CD8-positive, alpha-beta memory T cell (primary cell): ENCODE data around the gene TBC1D22A. TPM values are rescaled to one million over a fixed set of nuclear protein-coding genes. Genes with fewer than 3 reads are reported as not detected.

Experiments used
- CTCF ChIA-PET: fragments of 350-600 bp; sonication (Branson Sonifier 250); formaldehyde crosslinking; loops from one replicate; lab custom pipeline; 2021; ENCODE audit warnings: antibody characterized with exemption; lab: Charles Lee
- POLR2A ChIA-PET: fragments of 350-600 bp; sonication (Branson Sonifier 250); formaldehyde crosslinking; loops from one replicate; lab custom pipeline; 2021; ENCODE audit warnings: antibody characterized with exemption; lab: Charles Lee
- DNase-seq, 5 donors: peaks; one replicate each; pipeline versions ENCODE4 v3.0.0 to v3.0.0-alpha.2; 2020 to 2022; ENCODE audit warnings: mixed read lengths in 1 of 5
- H3K27ac ChIP-seq: one replicate; pipeline ENCODE4 v1.7.0; 2013; ENCODE audit warnings: low read depth, mild to moderate bottlenecking, low read length, moderate library complexity
- H3K27me3 ChIP-seq: 2 replicates; pipeline ENCODE4 v1.7.0; 2013; ENCODE audit warnings: low read length, mild to moderate bottlenecking; ENCODE audit not compliant: insufficient read depth, poor library complexity, severe bottlenecking
- H3K36me3 ChIP-seq: 2 replicates; pipeline ENCODE4 v1.7.0; 2013; ENCODE audit warnings: mild to moderate bottlenecking, low read length, moderate library complexity; ENCODE audit not compliant: insufficient read depth
- H3K4me1 ChIP-seq: 2 replicates; pipeline ENCODE4 v1.7.0; 2013; ENCODE audit warnings: mild to moderate bottlenecking, low read length, moderate library complexity; ENCODE audit not compliant: insufficient read depth
- H3K4me3 ChIP-seq: 2 replicates; pipeline ENCODE4 v1.7.0; 2013; ENCODE audit warnings: mild to moderate bottlenecking, low read length
- H3K9me3 ChIP-seq: 2 replicates; pipeline ENCODE4 v1.7.0; 2013; ENCODE audit warnings: mild to moderate bottlenecking, low read length
- H3K27ac Mint-ChIP-seq, 8 donors: one replicate each; pipeline ENCODE4 v1.8.0; 2020 to 2021; ENCODE audit warnings: mixed read lengths in 8 of 8, mild to moderate bottlenecking in 6 of 8, inconsistent platforms in 3 of 8, moderate library complexity in 3 of 8
- H3K27me3 Mint-ChIP-seq, 2 donors: one replicate each; pipeline ENCODE4 v1.8.0; 2020 to 2021; ENCODE audit warnings: mixed read lengths in 2 of 2, mild to moderate bottlenecking in 1 of 2, moderate library complexity in 1 of 2
- H3K36me3 Mint-ChIP-seq, 3 donors: one replicate each; pipeline ENCODE4 v1.8.0; 2020 to 2021; ENCODE audit warnings: mixed read lengths in 3 of 3, inconsistent platforms in 1 of 3, mild to moderate bottlenecking in 1 of 3
- H3K4me1 Mint-ChIP-seq, 3 donors: one replicate each; pipeline ENCODE4 v1.8.0; 2020 to 2021; ENCODE audit warnings: mixed read lengths in 3 of 3, inconsistent platforms in 1 of 3, mild to moderate bottlenecking in 1 of 3
- H3K4me3 Mint-ChIP-seq, 7 donors: one replicate each; pipeline ENCODE4 v1.8.0; 2020 to 2021; ENCODE audit warnings: mixed read lengths in 7 of 7, mild to moderate bottlenecking in 6 of 7, moderate library complexity in 4 of 7, inconsistent platforms in 2 of 7
- H3K9me3 Mint-ChIP-seq, 5 donors: one replicate each; pipeline ENCODE4 v1.8.0; 2020 to 2022; ENCODE audit warnings: mixed read lengths in 5 of 5, mild to moderate bottlenecking in 3 of 5, moderate library complexity in 2 of 5, inconsistent platforms in 1 of 5
- polyA plus RNA-seq: library from polyadenylated mRNA; unstranded; fragments of 300-500 nt; fragmentation: Illumina TruSeq; gene quantifications from one replicate; pipeline ENCODE4 v1.2.3, GENCODE V29; 2021
- total RNA-seq, 2 experiments: library from RNA; stranded (reverse); gene quantifications; one replicate each; pipeline ENCODE4 v1.2.3, GENCODE V29; 2021

The TBC1D22A gene
- total and polyA plus RNA-seq, 3 experiments from 2014 or later: 26.6 to 34.8 (median 34.0) TPM

GRCh38 chr22:47160781-47161520 lies 398.5 kb downstream of the TBC1D22A start:
- H3K27me3 Mint-ChIP-seq: peaks cover 0 to 2% of the 10 kb centered on the region in 2 donors
- H3K9me3 ChIP-seq: no peaks in the 10 kb centered on the region
- no peaks in the 10 kb centered on the region for H3K9me3 Mint-ChIP-seq
- no peak overlapping the region for H3K4me3 Mint-ChIP-seq
- peaks cover 9% of the 10 kb centered on the region for H3K36me3 ChIP-seq
- H3K27ac ChIP-seq: no peak overlapping the region
- H3K4me1 Mint-ChIP-seq: no peaks in the 10 kb centered on the region
- POLR2A ChIA-PET: no interaction called here
- peaks cover 0 to 41% (median 2%) of the 10 kb centered on the region in 3 donors for H3K36me3 Mint-ChIP-seq
- CTCF ChIA-PET: no interaction called here
- H3K27ac Mint-ChIP-seq: peak overlapping the region in 1 of 8 donors; percentile 84
- no peaks in the 10 kb centered on the region for H3K27me3 ChIP-seq
- H3K4me1 ChIP-seq: no peaks in the 10 kb centered on the region
- no peak for DNase-seq
- no peak overlapping the region for H3K4me3 ChIP-seq

- peak overlapping the region in 1 of 8 donors; percentile 25 for H3K27ac Mint-ChIP-seq
- no peaks in the 10 kb centered on the region for H3K9me3 ChIP-seq
- no peak overlapping the region for H3K27ac ChIP-seq
- peaks cover 0 to 2% (median 0%) of the 10 kb centered on the region in 3 donors for H3K4me1 Mint-ChIP-seq
- H3K36me3 Mint-ChIP-seq: peaks cover 0 to 45% (median 3%) of the 10 kb centered on the region in 3 donors
- H3K9me3 Mint-ChIP-seq: no peaks in the 10 kb centered on the region
- H3K4me3 Mint-ChIP-seq: no peak overlapping the region
- no peaks in the 10 kb centered on the region for H3K4me1 ChIP-seq
- no peak for DNase-seq
- peaks cover 9% of the 10 kb centered on the region for H3K36me3 ChIP-seq
- peaks cover 0 to 2% of the 10 kb centered on the region in 2 donors for H3K27me3 Mint-ChIP-seq
- ChIA-PET CTCF (no interaction called here), POLR2A (no interaction called here)
- H3K27me3 ChIP-seq: no peaks in the 10 kb centered on the region
- no peak overlapping the region for H3K4me3 ChIP-seq
Observed at GRCh38 chr22:47161631-47162030, 399.2 kb downstream of the TBC1D22A start.

- Histone ChIP-seq H3K9me3 (no peaks in the 10 kb centered on the region), H3K4me3 (no peak overlapping the region), H3K4me1 (no peaks in the 10 kb centered on the region), H3K36me3 (peaks cover 9% of the 10 kb centered on the region), H3K27me3 (no peaks in the 10 kb centered on the region), H3K27ac (no peak overlapping the region)
- H3K36me3 Mint-ChIP-seq: peaks cover 0 to 45% (median 1%) of the 10 kb centered on the region in 3 donors
- no peak overlapping the region for H3K4me3 Mint-ChIP-seq
- CTCF ChIA-PET: no interaction called here
- H3K27ac Mint-ChIP-seq: peak overlapping the region in 1 of 8 donors; percentile 14
- peaks cover 0 to 2% (median 0%) of the 10 kb centered on the region in 3 donors for H3K4me1 Mint-ChIP-seq
- no peaks in the 10 kb centered on the region for H3K9me3 Mint-ChIP-seq
- peaks cover 0 to 2% of the 10 kb centered on the region in 2 donors for H3K27me3 Mint-ChIP-seq
- POLR2A ChIA-PET: no interaction called here
- no peak for DNase-seq
Observed at GRCh38 chr22:47162865-47163264, 400.4 kb downstream of the TBC1D22A start.

GRCh38 chr22:47163481-47163855 lies 401.0 kb downstream of the TBC1D22A start:
- no peak for DNase-seq
- H3K9me3 Mint-ChIP-seq: no peaks in the 10 kb centered on the region
- H3K9me3 ChIP-seq: no peaks in the 10 kb centered on the region
- H3K36me3 ChIP-seq: peaks cover 9% of the 10 kb centered on the region
- no peak overlapping the region for H3K4me3 Mint-ChIP-seq
- no peak overlapping the region for H3K27ac Mint-ChIP-seq
- peaks cover 0 to 44% (median 1%) of the 10 kb centered on the region in 3 donors for H3K36me3 Mint-ChIP-seq
- no peaks in the 10 kb centered on the region for H3K27me3 Mint-ChIP-seq
- POLR2A ChIA-PET: no interaction called here
- no peak overlapping the region for H3K4me3 ChIP-seq
- H3K27ac ChIP-seq: no peak overlapping the region
- CTCF ChIA-PET: no interaction called here
- no peaks in the 10 kb centered on the region for H3K27me3 ChIP-seq
- peaks cover 0 to 2% (median 0%) of the 10 kb centered on the region in 3 donors for H3K4me1 Mint-ChIP-seq
- H3K4me1 ChIP-seq: no peaks in the 10 kb centered on the region

- H3K36me3 Mint-ChIP-seq: peaks cover 0 to 46% (median 1%) of the 10 kb centered on the region in 3 donors
- H3K4me3 Mint-ChIP-seq: no peak overlapping the region
- peaks cover 0 to 2% (median 0%) of the 10 kb centered on the region in 3 donors for H3K4me1 Mint-ChIP-seq
- Histone ChIP-seq H3K36me3 (peaks cover 6% of the 10 kb centered on the region), H3K27me3 (no peaks in the 10 kb centered on the region), H3K9me3 (no peaks in the 10 kb centered on the region), H3K27ac (no peak overlapping the region), H3K4me3 (no peak overlapping the region), H3K4me1 (no peaks in the 10 kb centered on the region)
- H3K27ac Mint-ChIP-seq: no peak overlapping the region
- CTCF ChIA-PET: no interaction called here
- no peaks in the 10 kb centered on the region for H3K27me3 Mint-ChIP-seq
- DNase-seq: no peak
- POLR2A ChIA-PET: no interaction called here
- H3K9me3 Mint-ChIP-seq: no peaks in the 10 kb centered on the region
Observed at GRCh38 chr22:47163856-47164513, 401.5 kb downstream of the TBC1D22A start.

GRCh38 chr22:47164514-47165337 lies 402.3 kb downstream of the TBC1D22A start:
- Histone ChIP-seq H3K27me3 (no peaks in the 10 kb centered on the region), H3K4me1 (no peaks in the 10 kb centered on the region), H3K9me3 (no peaks in the 10 kb centered on the region), H3K36me3 (no peaks in the 10 kb centered on the region), H3K27ac (no peak overlapping the region), H3K4me3 (no peak overlapping the region)
- Mint-ChIP-seq H3K36me3 (peaks cover 0 to 53% (median 1%) of the 10 kb centered on the region in 3 donors), H3K4me3 (no peak overlapping the region), H3K27ac (peak overlapping the region in 1 of 8 donors; percentile 43), H3K27me3 (peaks cover 0 to 4% of the 10 kb centered on the region in 2 donors), H3K4me1 (peaks cover 0 to 2% (median 0%) of the 10 kb centered on the region in 3 donors), H3K9me3 (no peaks in the 10 kb centered on the region)
- CTCF ChIA-PET: no interaction called here
- no peak for DNase-seq
- POLR2A ChIA-PET: no interaction called here

GRCh38 chr22:47165338-47166032 lies 403.0 kb downstream of the TBC1D22A start:
- H3K4me3 Mint-ChIP-seq: no peak overlapping the region
- ChIA-PET POLR2A (no interaction called here), CTCF (no interaction called here)
- H3K27me3 Mint-ChIP-seq: peaks cover 0 to 4% of the 10 kb centered on the region in 2 donors
- no peaks in the 10 kb centered on the region for H3K36me3 ChIP-seq
- H3K27me3 ChIP-seq: no peaks in the 10 kb centered on the region
- no peaks in the 10 kb centered on the region for H3K9me3 ChIP-seq
- H3K4me1 ChIP-seq: no peaks in the 10 kb centered on the region
- H3K4me3 ChIP-seq: no peak overlapping the region
- no peak for DNase-seq
- H3K4me1 Mint-ChIP-seq: peaks cover 0 to 2% (median 0%) of the 10 kb centered on the region in 3 donors
- H3K27ac Mint-ChIP-seq: no peak overlapping the region
- no peak overlapping the region for H3K27ac ChIP-seq
- H3K9me3 Mint-ChIP-seq: no peaks in the 10 kb centered on the region
- H3K36me3 Mint-ChIP-seq: peaks cover 0 to 59% (median 6%) of the 10 kb centered on the region in 3 donors
